Duodenal mucosa (tissue), 2 donors: ENCODE results near the gene APOC1.
"Not testable (repeated sequence)": the region's sequence is repeated elsewhere in the genome, so short reads cannot be mapped to it uniquely, and the experiment has no call there.

Experiments used
- H3K27ac ChIP-seq: one replicate; pipeline ENCODE4 v1.7.0; 2013; ENCODE audit warnings: low read depth, low read length
- H3K27me3 ChIP-seq, 2 donors: one replicate each; pipeline ENCODE4 v1.7.0; 2013; ENCODE audit warnings: low read length in 2 of 2, control low read depth in 1 of 2; ENCODE audit not compliant: insufficient read depth in 2 of 2, control insufficient read depth in 1 of 2
- H3K36me3 ChIP-seq, 2 donors: one replicate each; pipeline ENCODE4 v1.7.0; 2013; ENCODE audit warnings: low read length in 2 of 2, control low read depth in 1 of 2; ENCODE audit not compliant: insufficient read depth in 2 of 2, control insufficient read depth in 1 of 2
- H3K4me1 ChIP-seq, 2 donors: one replicate each; pipeline ENCODE4 v1.7.0; 2013; ENCODE audit warnings: low read length in 2 of 2, control low read depth in 1 of 2; ENCODE audit not compliant: insufficient read depth in 2 of 2, control insufficient read depth in 1 of 2
- H3K4me3 ChIP-seq, 2 donors: one replicate each; pipeline ENCODE4 v1.7.0; 2013; ENCODE audit warnings: low read length in 2 of 2, low read depth in 1 of 2
- H3K9ac ChIP-seq, 2 donors: one replicate each; pipeline ENCODE4 v1.7.0; 2013; ENCODE audit warnings: low read length in 2 of 2, low read depth in 1 of 2
- H3K9me3 ChIP-seq, 2 donors: one replicate each; pipeline ENCODE4 v1.7.0; 2013; ENCODE audit warnings: low read length in 2 of 2, control low read depth in 1 of 2; ENCODE audit not compliant: control insufficient read depth in 1 of 2

APOC1 gene

GRCh38 chr19:44876930-44877535 is 37.4 kb upstream of the APOC1 start:
- no peak overlapping the region for H3K4me3 ChIP-seq
- H3K36me3 ChIP-seq, result peaks cover 20 to 57% of the 10 kb centered on the region in 2 donors
- H3K9me3 ChIP-seq, result no peaks in the 10 kb centered on the region
- H3K27ac ChIP-seq, result no peak overlapping the region
- peaks cover 10 to 11% of the 10 kb centered on the region in 2 donors for H3K4me1 ChIP-seq
- no peaks in the 10 kb centered on the region for H3K27me3 ChIP-seq
- H3K9ac ChIP-seq, result no peak overlapping the region

- Histone ChIP-seq H3K27ac (no peak overlapping the region), H3K9me3 (no peaks in the 10 kb centered on the region), H3K27me3 (no peaks in the 10 kb centered on the region), H3K4me3 (no peak overlapping the region), H3K4me1 (peaks cover 10 to 11% of the 10 kb centered on the region in 2 donors), H3K9ac (no peak overlapping the region), H3K36me3 (peaks cover 15 to 47% of the 10 kb centered on the region in 2 donors)
These were observed 36.1 kb upstream of the APOC1 start for GRCh38 chr19:44878120-44878865.

GRCh38 chr19:44879309-44880065 is 34.9 kb upstream of the APOC1 start:
- Histone ChIP-seq H3K36me3 (peaks cover 8 to 35% of the 10 kb centered on the region in 2 donors), H3K27ac (no peak overlapping the region), H3K27me3 (no peaks in the 10 kb centered on the region), H3K4me3 (no peak overlapping the region), H3K9me3 (no peaks in the 10 kb centered on the region), H3K4me1 (peaks cover 10 to 11% of the 10 kb centered on the region in 2 donors), H3K9ac (no peak overlapping the region)

GRCh38 chr19:44882063-44882462 is 32.3 kb upstream of the APOC1 start:
- Histone ChIP-seq H3K4me1 (no peaks in the 10 kb centered on the region), H3K4me3 (no peak overlapping the region), H3K36me3 (peaks cover 15 to 23% of the 10 kb centered on the region in 2 donors), H3K9me3 (no peaks in the 10 kb centered on the region), H3K27me3 (no peaks in the 10 kb centered on the region), H3K27ac (no peak overlapping the region), H3K9ac (no peak overlapping the region)

- H3K4me3 ChIP-seq, H3K9ac ChIP-seq: not testable (repeated sequence)
- H3K36me3 ChIP-seq, result peaks cover 15 to 21% of the 10 kb centered on the region in 2 donors
These were observed 31.6 kb upstream of the APOC1 start for GRCh38 chr19:44882619-44883397.

GRCh38 chr19:44883922-44884321 is 30.5 kb upstream of the APOC1 start:
- no peaks in the 10 kb centered on the region for H3K27me3 ChIP-seq
- H3K9ac ChIP-seq, result no peak overlapping the region
- peaks cover 15 to 24% of the 10 kb centered on the region in 2 donors for H3K36me3 ChIP-seq
- H3K9me3 ChIP-seq, result no peaks in the 10 kb centered on the region
- H3K4me1 ChIP-seq, result no peaks in the 10 kb centered on the region
- no peak overlapping the region for H3K4me3 ChIP-seq
- H3K27ac ChIP-seq, result no peak overlapping the region

More at GRCh38 chr19:44882619-44883397, 31.6 kb upstream of the APOC1 start:
- H3K27me3 ChIP-seq, H3K4me1 ChIP-seq, H3K27ac ChIP-seq, H3K9me3 ChIP-seq: not testable (repeated sequence)

GRCh38 chr19:44884566-44884965 is 29.8 kb upstream of the APOC1 start:
- H3K4me3 ChIP-seq, result no peak overlapping the region
- H3K27me3 ChIP-seq, result no peaks in the 10 kb centered on the region
- H3K9ac ChIP-seq, result no peak overlapping the region
- H3K27ac ChIP-seq, result no peak overlapping the region
- H3K9me3 ChIP-seq, result no peaks in the 10 kb centered on the region
- peaks cover under 1 to 1% of the 10 kb centered on the region in 2 donors for H3K4me1 ChIP-seq
- H3K36me3 ChIP-seq, result peaks cover 14 to 24% of the 10 kb centered on the region in 2 donors

- Histone ChIP-seq H3K4me3 (no peak overlapping the region), H3K9ac (no peak overlapping the region), H3K27me3 (no peaks in the 10 kb centered on the region), H3K27ac (no peak overlapping the region), H3K9me3 (no peaks in the 10 kb centered on the region), H3K4me1 (peaks cover 7 to 8% of the 10 kb centered on the region in 2 donors), H3K36me3 (peaks cover 11 to 20% of the 10 kb centered on the region in 2 donors)
These were observed 28.3 kb upstream of the APOC1 start for GRCh38 chr19:44886141-44886540.

GRCh38 chr19:44887648-44888047 is 26.8 kb upstream of the APOC1 start:
- H3K4me1 ChIP-seq, result peaks cover 16 to 20% of the 10 kb centered on the region in 2 donors
- H3K27me3 ChIP-seq, result no peaks in the 10 kb centered on the region
- no peak overlapping the region for H3K27ac ChIP-seq
- no peak overlapping the region for H3K4me3 ChIP-seq
- H3K9me3 ChIP-seq, result no peaks in the 10 kb centered on the region
- H3K36me3 ChIP-seq, result peaks cover 11 to 24% of the 10 kb centered on the region in 2 donors
- H3K9ac ChIP-seq, result no peak overlapping the region
